Measurements from ENCODE around the gene SPOCK2. TPM values are rescaled to one million over a fixed set of nuclear protein-coding genes. Genes with fewer than 3 reads are reported as not detected.

The SPOCK2 gene
- total and polyA plus RNA-seq, 2 of the 13 experiments (the other 11 are each of a cell fraction or from before 2014, with no cell fraction given): 8.6 to 30.6 TPM

DNA sequence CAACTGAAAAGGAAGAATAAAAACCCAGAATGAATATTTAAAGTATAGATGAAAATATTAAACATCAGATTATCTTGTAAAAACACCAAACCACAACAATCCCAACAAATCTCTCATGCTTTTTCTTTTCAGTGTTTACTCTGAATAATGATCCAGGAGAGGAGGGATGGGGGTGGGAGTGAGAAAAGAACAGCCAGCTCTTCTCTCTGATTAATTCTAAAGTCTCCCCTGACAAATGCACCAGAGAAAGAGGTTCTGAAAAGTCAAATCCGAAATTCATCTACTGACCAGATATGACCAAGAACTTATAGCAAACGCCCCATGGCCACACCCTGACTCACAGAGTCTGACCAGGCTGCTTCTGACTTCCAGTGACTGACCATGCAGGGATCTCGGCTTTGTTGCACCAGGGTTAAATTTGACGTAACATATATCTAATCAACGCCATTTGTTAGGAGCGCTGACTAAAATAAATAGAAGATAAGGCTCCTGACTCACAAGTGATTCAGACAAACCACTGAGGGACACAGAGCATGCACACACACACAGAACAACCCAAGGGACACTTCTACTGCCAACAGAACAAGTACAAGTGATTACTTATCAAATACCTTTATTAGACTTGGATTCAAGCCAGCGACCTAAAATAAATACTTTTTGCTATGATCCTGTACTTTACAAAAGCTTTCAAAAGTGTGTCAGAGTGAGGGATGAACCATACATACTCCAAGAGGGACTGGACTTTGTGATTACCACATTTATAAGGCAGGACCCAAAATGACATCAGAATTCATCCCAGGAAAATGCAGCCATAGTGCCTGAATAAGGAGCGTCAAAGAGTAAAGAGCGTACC lies 9.3 kb upstream of the SPOCK2 start (continued):
- TF ChIP-seq, protein P1, sequence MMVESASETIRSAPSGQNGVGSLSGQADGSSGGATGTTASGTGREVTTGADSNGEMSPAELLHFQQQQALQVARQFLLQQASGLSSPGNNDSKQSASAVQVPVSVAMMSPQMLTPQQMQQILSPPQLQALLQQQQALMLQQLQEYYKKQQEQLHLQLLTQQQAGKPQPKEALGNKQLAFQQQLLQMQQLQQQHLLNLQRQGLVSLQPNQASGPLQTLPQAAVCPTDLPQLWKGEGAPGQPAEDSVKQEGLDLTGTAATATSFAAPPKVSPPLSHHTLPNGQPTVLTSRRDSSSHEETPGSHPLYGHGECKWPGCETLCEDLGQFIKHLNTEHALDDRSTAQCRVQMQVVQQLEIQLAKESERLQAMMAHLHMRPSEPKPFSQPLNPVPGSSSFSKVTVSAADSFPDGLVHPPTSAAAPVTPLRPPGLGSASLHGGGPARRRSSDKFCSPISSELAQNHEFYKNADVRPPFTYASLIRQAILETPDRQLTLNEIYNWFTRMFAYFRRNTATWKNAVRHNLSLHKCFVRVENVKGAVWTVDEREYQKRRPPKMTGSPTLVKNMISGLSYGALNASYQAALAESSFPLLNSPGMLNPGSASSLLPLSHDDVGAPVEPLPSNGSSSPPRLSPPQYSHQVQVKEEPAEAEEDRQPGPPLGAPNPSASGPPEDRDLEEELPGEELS (CRISPR knock-in tag; IDR thresholded peaks at IDR 0.05): peak; percentile 76
- no peak for TF ChIP-seq ZBTB1 (CRISPR knock-in tag; IDR thresholded peaks at IDR 0.05; ENCODE audit: borderline replicate concordance)
- TF ChIP-seq, protein P2, sequence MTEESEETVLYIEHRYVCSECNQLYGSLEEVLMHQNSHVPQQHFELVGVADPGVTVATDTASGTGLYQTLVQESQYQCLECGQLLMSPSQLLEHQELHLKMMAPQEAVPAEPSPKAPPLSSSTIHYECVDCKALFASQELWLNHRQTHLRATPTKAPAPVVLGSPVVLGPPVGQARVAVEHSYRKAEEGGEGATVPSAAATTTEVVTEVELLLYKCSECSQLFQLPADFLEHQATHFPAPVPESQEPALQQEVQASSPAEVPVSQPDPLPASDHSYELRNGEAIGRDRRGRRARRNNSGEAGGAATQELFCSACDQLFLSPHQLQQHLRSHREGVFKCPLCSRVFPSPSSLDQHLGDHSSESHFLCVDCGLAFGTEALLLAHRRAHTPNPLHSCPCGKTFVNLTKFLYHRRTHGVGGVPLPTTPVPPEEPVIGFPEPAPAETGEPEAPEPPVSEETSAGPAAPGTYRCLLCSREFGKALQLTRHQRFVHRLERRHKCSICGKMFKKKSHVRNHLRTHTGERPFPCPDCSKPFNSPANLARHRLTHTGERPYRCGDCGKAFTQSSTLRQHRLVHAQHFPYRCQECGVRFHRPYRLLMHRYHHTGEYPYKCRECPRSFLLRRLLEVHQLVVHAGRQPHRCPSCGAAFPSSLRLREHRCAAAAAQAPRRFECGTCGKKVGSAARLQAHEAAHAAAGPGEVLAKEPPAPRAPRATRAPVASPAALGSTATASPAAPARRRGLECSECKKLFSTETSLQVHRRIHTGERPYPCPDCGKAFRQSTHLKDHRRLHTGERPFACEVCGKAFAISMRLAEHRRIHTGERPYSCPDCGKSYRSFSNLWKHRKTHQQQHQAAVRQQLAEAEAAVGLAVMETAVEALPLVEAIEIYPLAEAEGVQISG (CRISPR knock-in tag; IDR thresholded peaks at IDR 0.05): no peak
- no peak for TF ChIP-seq EHMT2 (IDR thresholded peaks at IDR 0.05; ENCODE audit: borderline replicate concordance, low read depth, low read length)
- no peak for TF ChIP-seq ZMYM4 (CRISPR knock-in tag; IDR thresholded peaks at IDR 0.05)
- TF ChIP-seq SATB2 (CRISPR knock-in tag; IDR thresholded peaks at IDR 0.05): no peak; the same call in 1 of the 2 replicates
- no peak for TF ChIP-seq POLR2A (IDR thresholded peaks at IDR 0.05; ENCODE audit: insufficient read depth in 1 of 2, low read depth in 2 of 2, low read length in 2 of 2)
- TF ChIP-seq RCOR2 (CRISPR knock-in tag; IDR thresholded peaks at IDR 0.05): no peak
- no peak for TF ChIP-seq ZSCAN30 (CRISPR knock-in tag; IDR thresholded peaks at IDR 0.05)
- TF ChIP-seq HMG20A (CRISPR knock-in tag; IDR thresholded peaks at IDR 0.05; ENCODE audit: borderline replicate concordance): peak; percentile 78; the same call in 1 of the 2 replicates
- TF ChIP-seq ZSCAN21 (CRISPR knock-in tag; IDR thresholded peaks at IDR 0.05; ENCODE audit: borderline replicate concordance): no peak
- no peak for TF ChIP-seq ZNF501 (CRISPR knock-in tag; IDR thresholded peaks at IDR 0.05)
- TF ChIP-seq, protein P3, sequence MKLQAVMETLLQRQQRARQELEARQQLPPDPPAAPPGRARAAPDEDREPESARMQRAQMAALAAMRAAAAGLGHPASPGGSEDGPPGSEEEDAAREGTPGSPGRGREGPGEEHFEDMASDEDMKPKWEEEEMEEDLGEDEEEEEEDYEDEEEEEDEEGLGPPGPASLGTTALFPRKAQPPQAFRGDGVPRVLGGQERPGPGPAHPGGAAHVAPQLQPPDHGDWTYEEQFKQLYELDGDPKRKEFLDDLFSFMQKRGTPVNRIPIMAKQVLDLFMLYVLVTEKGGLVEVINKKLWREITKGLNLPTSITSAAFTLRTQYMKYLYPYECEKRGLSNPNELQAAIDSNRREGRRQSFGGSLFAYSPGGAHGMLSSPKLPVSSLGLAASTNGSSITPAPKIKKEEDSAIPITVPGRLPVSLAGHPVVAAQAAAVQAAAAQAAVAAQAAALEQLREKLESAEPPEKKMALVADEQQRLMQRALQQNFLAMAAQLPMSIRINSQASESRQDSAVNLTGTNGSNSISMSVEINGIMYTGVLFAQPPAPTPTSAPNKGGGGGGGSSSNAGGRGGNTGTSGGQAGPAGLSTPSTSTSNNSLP (IDR thresholded peaks at IDR 0.05; ENCODE audit: low read depth, low read length): peak; percentile 93
- TF ChIP-seq ZNF670 (CRISPR knock-in tag; IDR thresholded peaks at IDR 0.05; ENCODE audit: borderline replicate concordance): no peak
- TF ChIP-seq SAFB2 (CRISPR knock-in tag; IDR thresholded peaks at IDR 0.05; ENCODE audit: borderline replicate concordance, low read depth): no peak
- no peak for TF ChIP-seq ZNF383 (CRISPR knock-in tag; IDR thresholded peaks at IDR 0.05; ENCODE audit: borderline replicate concordance)
- no peak for TF ChIP-seq ZNF460 (CRISPR knock-in tag; IDR thresholded peaks at IDR 0.05; ENCODE audit: borderline replicate concordance)
- no peak for TF ChIP-seq U2AF1 (optimal IDR thresholded peaks at IDR 0.05; ENCODE audit: low read depth, low read length)
- TF ChIP-seq, protein P4, sequence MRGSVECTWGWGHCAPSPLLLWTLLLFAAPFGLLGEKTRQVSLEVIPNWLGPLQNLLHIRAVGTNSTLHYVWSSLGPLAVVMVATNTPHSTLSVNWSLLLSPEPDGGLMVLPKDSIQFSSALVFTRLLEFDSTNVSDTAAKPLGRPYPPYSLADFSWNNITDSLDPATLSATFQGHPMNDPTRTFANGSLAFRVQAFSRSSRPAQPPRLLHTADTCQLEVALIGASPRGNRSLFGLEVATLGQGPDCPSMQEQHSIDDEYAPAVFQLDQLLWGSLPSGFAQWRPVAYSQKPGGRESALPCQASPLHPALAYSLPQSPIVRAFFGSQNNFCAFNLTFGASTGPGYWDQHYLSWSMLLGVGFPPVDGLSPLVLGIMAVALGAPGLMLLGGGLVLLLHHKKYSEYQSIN (CRISPR knock-in tag; IDR thresholded peaks at IDR 0.05; ENCODE audit: borderline replicate concordance): no peak
- TF ChIP-seq, protein P5, sequence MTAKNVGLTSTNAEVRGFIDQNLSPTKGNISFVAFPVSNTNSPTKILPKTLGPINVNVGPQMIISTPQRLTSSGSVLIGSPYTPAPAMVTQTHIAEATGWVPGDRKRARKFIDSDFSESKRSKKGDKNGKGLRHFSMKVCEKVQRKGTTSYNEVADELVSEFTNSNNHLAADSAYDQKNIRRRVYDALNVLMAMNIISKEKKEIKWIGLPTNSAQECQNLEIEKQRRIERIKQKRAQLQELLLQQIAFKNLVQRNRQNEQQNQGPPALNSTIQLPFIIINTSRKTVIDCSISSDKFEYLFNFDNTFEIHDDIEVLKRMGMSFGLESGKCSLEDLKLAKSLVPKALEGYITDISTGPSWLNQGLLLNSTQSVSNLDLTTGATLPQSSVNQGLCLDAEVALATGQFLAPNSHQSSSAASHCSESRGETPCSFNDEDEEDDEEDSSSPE (CRISPR knock-in tag; IDR thresholded peaks at IDR 0.05): no peak
- no peak for TF ChIP-seq GTF3A (CRISPR knock-in tag; conservative IDR thresholded peaks at IDR 0.05)

All from HepG2 (cell line).